HepG2 (cell line): ENCODE measurements around the gene OOSP3. TPM values are rescaled to one million over a fixed set of nuclear protein-coding genes. Genes with fewer than 3 reads are reported as not detected.

Experiments
- ATAC-seq: fragments of 200-7000 bp; cut with Tn5 transposase; 3 replicates; pipeline ENCODE4 v1.9.1; 2020; ENCODE audit warnings: mild to moderate bottlenecking, moderate library complexity
- BruUV-seq: library from RNA; stranded (reverse); fragments of 400-500 nt; replicated peaks from 2 replicates; lab custom pipeline; 2021; lab: Mats Ljungman, UMichigan
- CTCF ChIA-PET: fragments of 300-600 bp; formaldehyde crosslinking; extraction: SDS; loops from one replicate; lab custom pipeline; 2021; ENCODE audit warnings: low total read pairs, inconsistent platforms, low intra/inter-chr PET ratio; lab: Yijun Ruan, JAX
- POLR2A ChIA-PET: fragments of 350-600 bp; sonication (Branson Sonifier 250); formaldehyde crosslinking; loops from one replicate; lab custom pipeline; 2020; ENCODE audit warnings: antibody characterized with exemption, inconsistent platforms; lab: Yijun Ruan, JAX
- DNase-seq: peaks from one replicate; pipeline ENCODE4 v3.0.0-alpha.2; 2015; ENCODE audit warnings: low spot score
- FAIRE-seq: peaks from 3 replicates; lab custom pipeline; 2011; peaks lifted over from hg19 to GRCh38; lab: Jason Lieb, UNC
- H2AFZ ChIP-seq: one replicate; pipeline ENCODE4 v1.6.1; 2011; ENCODE audit warnings: low read length, inconsistent platforms
- H3K27ac ChIP-seq: fragments of 300-600 bp; 3 replicates; pipeline ENCODE4 v1.8.0; 2011; ENCODE audit warnings: mixed run types, mild to moderate bottlenecking, mixed read lengths, low read length, inconsistent platforms; ENCODE audit not compliant: insufficient read depth; ENCODE audit errors: extremely low read length
- H3K27me3 ChIP-seq, 2 experiments: fragments of 200-600 bp in 1 of 2; 2 replicates in 1 of 2; 3 replicates in 1 of 2; pipeline versions ENCODE4 v1.6.0 to v1.8.0; 2011; ENCODE audit warnings: low read length in 2 of 2, mild to moderate bottlenecking in 2 of 2, moderate library complexity in 2 of 2, inconsistent platforms in 1 of 2; ENCODE audit not compliant: insufficient read depth in 2 of 2, control insufficient read depth in 1 of 2
- H3K36me3 ChIP-seq, 2 experiments: fragments of 200-600 bp in 1 of 2; replicated peaks in 1 of 2; 2 replicates in 1 of 2; 3 replicates in 1 of 2; pipeline versions ENCODE4 v1.5.1 to v1.8.0; 2011; ENCODE audit warnings: low read length in 2 of 2, inconsistent platforms in 1 of 2; ENCODE audit not compliant: insufficient read depth in 2 of 2, control insufficient read depth in 1 of 2
- H3K4me1 ChIP-seq: 2 replicates; pipeline ENCODE4 v1.5.1; 2012; ENCODE audit warnings: low read length, inconsistent platforms; ENCODE audit not compliant: insufficient read depth
- H3K4me2 ChIP-seq: 2 replicates; pipeline ENCODE4 v1.6.0; 2011; ENCODE audit warnings: low read depth, low read length, inconsistent platforms
- H3K4me3 ChIP-seq, 3 experiments: fragments of 200-600 bp in 1 of 3; sonication (generic), shearing (Covaris generic) in 1 of 3; replicated peaks in 1 of 3; 2 replicates each; pipeline ENCODE4 v1.5.1; 2011 to 2016; ENCODE audit warnings: low read length in 3 of 3, inconsistent platforms in 2 of 3, low read depth in 2 of 3, mild to moderate bottlenecking in 2 of 3, control low read depth in 1 of 3, mixed read lengths in 1 of 3; ENCODE audit not compliant: insufficient read depth in 1 of 3
- H3K79me2 ChIP-seq: one replicate; pipeline ENCODE4 v1.6.1; 2011; ENCODE audit warnings: low read length, inconsistent platforms; ENCODE audit not compliant: insufficient read depth
- H3K9ac ChIP-seq: 2 replicates; pipeline ENCODE4 v1.6.0; 2011; ENCODE audit warnings: mild to moderate bottlenecking, low read depth, low read length, inconsistent platforms; ENCODE audit not compliant: insufficient read depth
- H3K9me3 ChIP-seq: 2 replicates; pipeline ENCODE4 v1.5.1; 2012; ENCODE audit warnings: mild to moderate bottlenecking, low read length
- H4K20me1 ChIP-seq: 2 replicates; pipeline ENCODE4 v1.6.0; 2011; ENCODE audit warnings: inconsistent platforms, mild to moderate bottlenecking, low read length, moderate library complexity; ENCODE audit not compliant: insufficient read depth
- CENPT ChIP-seq: sonication (generic); formaldehyde crosslinking; IDR thresholded peaks from 2 replicates; pipeline ENCODE4 v1.8.0; 2022; ENCODE audit warnings: low read depth, mild to moderate bottlenecking, moderate library complexity, missing genetic modification reagents
- KAT2B ChIP-seq: fragments of 150-350 bp; IDR thresholded peaks from 2 replicates; pipeline ENCODE4 v1.6.1; 2014; ENCODE audit warnings: low read depth, low read length, borderline replicate concordance
- NCOR1 ChIP-seq: fragments of 200-600 bp; sonication (generic); IDR thresholded peaks from 2 replicates; pipeline ENCODE4 v1.7.0; 2017; ENCODE audit warnings: antibody characterized with exemption, low read length, borderline replicate concordance
- NR0B2 ChIP-seq: sonication (generic); formaldehyde crosslinking; IDR thresholded peaks from 2 replicates; pipeline ENCODE4 v1.4.0; 2020; ENCODE audit warnings: mild to moderate bottlenecking, missing genetic modification reagents
- NRL ChIP-seq: sonication (generic); formaldehyde crosslinking; IDR thresholded peaks from 2 replicates; pipeline ENCODE4 v1.5.0; 2020; ENCODE audit warnings: missing genetic modification reagents, mild to moderate bottlenecking, moderate library complexity, borderline replicate concordance
- RCOR2 ChIP-seq: IDR thresholded peaks from 2 replicates; pipeline ENCODE4 v1.6.1; 2016; ENCODE audit warnings: missing biosample characterization, missing genetic modification reagents
- SOX5 ChIP-seq: IDR thresholded peaks from 2 replicates; pipeline ENCODE4 v1.6.1; 2016; ENCODE audit warnings: borderline replicate concordance
- ZBTB42 ChIP-seq: sonication (generic); formaldehyde crosslinking; IDR thresholded peaks from 2 replicates; pipeline ENCODE4 v1.5.0; 2020; ENCODE audit warnings: mild to moderate bottlenecking, missing genetic modification reagents
- ZNF326 ChIP-seq: sonication (generic); formaldehyde crosslinking; IDR thresholded peaks from 2 replicates; pipeline ENCODE4 v1.4.0; 2020; ENCODE audit warnings: missing genetic modification reagents, borderline replicate concordance
- ZNF607 ChIP-seq: sonication (generic); formaldehyde crosslinking; IDR thresholded peaks from 2 replicates; pipeline ENCODE4 v1.5.1; 2020; ENCODE audit warnings: missing genetic modification reagents, mild to moderate bottlenecking, borderline replicate concordance
- WGBS: methylation state at CpG from one replicate; pipeline ENCODE4 v1.1.6; 2017; ENCODE audit warnings: low lambda C conversion rate; 5-methylcytosine and 5-hydroxymethylcytosine counted together
- in situ Hi-C: cut with HindIII; loops from 2 replicates; pipeline ENCODE4 v1.10.0; 2017; ENCODE audit warnings: low pct_unique_long_range_greater_than_20kb; ENCODE audit not compliant: extremely low pct_ligation_motif_present
- intact Hi-C: fragments of 100-400 bp; cut with micrococcal nuclease; formaldehyde crosslinking; loops from one replicate; pipeline ENCODE4 v1.10.0; 2022; ENCODE audit not compliant: unreplicated experiment
- polyA plus RNA-seq, 8 experiments: library from polyadenylated mRNA; depleted of rRNA in 3 of 8; stranded (reverse) in 7 of 8; unstranded in 1 of 8; fragments of >200 nt; fragmentation: Illumina TruSeq in 4 of 8; extraction: Trizol in 4 of 8; gene quantifications; 2 replicates each; pipeline versions ENCODE4 v1.2.1 to v1.2.3, GENCODE V29; 2011 to 2016; ENCODE audit warnings: low read depth in 4 of 8, missing spikeins in 1 of 8, mixed read lengths in 1 of 8; ENCODE audit not compliant: insufficient read depth in 1 of 8
- total RNA-seq, 5 experiments: library from RNA; depleted of rRNA; stranded (reverse); fragments of >200 nt; fragmentation: Illumina TruSeq; extraction: Trizol; gene quantifications; 2 replicates each; pipeline ENCODE4 v1.2.3, GENCODE V29; 2016; ENCODE audit warnings: low read depth in 1 of 5
- TF ChIP-seq, protein P1 (sequence below): sonication (generic); formaldehyde crosslinking; IDR thresholded peaks from 2 replicates; pipeline ENCODE4 v1.4.0; 2020; ENCODE audit warnings: mild to moderate bottlenecking, missing genetic modification reagents
- TF ChIP-seq, protein P2 (sequence below): sonication (generic); formaldehyde crosslinking; IDR thresholded peaks from 2 replicates; pipeline ENCODE4 v1.5.0; 2020; ENCODE audit warnings: mild to moderate bottlenecking, missing genetic modification reagents

The OOSP3 gene
- total and polyA plus RNA-seq, 2 of the 13 experiments (the other 11 are each of a cell fraction or from before 2014, with no cell fraction given): not detected

DNA sequence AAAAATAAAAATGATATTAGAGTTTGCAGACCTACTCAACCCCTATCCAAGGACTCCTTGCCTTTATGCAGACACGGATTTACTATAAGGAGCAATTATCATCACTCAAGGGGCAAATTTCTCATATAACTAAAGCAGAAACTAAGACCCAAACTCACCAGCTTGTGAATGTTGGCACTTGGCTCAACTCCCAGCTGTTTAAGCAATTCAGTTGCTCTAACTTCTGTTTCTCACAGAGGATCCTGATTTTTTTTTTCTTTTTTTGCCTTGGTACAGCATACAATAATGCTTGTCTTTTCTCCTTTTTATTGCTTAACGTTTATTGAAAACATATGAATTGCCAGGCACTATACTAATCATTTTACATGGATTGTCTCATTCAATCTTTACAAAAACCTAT is 23.7 kb upstream of the OOSP3 start:
- intact Hi-C loops (no loop called here), in situ Hi-C loops (no loop called here)
- no peak for DNase-seq
- ATAC-seq: no peak
- TF ChIP-seq ZNF607 (CRISPR knock-in tag) (no peak), ZNF326 (no peak)
- Histone ChIP-seq H2AFZ (no peak overlapping the region), H3K27ac (no peak overlapping the region), H3K79me2 (no peaks in the 10 kb centered on the region), H4K20me1 (no peaks in the 10 kb centered on the region), H3K4me1 (0 out of 2 replicates have a peak, but pooled peaks cover 7% of the 10 kb centered on the region), H3K4me2 (no peak overlapping the region), H3K9ac (no peak overlapping the region), H3K4me3 (no peak overlapping the region), H3K9me3 (no peaks in the 10 kb centered on the region), H3K27me3 (no peaks in the 10 kb centered on the region), H3K36me3 (no peaks in the 10 kb centered on the region)
- no TSS peak for BruUV-seq
- WGBS: 2% methylated on average over 2 of the region's 2 CpGs
- ChIA-PET CTCF (no interaction called here), POLR2A (no interaction called here)
- FAIRE-seq: no peak

DNA sequence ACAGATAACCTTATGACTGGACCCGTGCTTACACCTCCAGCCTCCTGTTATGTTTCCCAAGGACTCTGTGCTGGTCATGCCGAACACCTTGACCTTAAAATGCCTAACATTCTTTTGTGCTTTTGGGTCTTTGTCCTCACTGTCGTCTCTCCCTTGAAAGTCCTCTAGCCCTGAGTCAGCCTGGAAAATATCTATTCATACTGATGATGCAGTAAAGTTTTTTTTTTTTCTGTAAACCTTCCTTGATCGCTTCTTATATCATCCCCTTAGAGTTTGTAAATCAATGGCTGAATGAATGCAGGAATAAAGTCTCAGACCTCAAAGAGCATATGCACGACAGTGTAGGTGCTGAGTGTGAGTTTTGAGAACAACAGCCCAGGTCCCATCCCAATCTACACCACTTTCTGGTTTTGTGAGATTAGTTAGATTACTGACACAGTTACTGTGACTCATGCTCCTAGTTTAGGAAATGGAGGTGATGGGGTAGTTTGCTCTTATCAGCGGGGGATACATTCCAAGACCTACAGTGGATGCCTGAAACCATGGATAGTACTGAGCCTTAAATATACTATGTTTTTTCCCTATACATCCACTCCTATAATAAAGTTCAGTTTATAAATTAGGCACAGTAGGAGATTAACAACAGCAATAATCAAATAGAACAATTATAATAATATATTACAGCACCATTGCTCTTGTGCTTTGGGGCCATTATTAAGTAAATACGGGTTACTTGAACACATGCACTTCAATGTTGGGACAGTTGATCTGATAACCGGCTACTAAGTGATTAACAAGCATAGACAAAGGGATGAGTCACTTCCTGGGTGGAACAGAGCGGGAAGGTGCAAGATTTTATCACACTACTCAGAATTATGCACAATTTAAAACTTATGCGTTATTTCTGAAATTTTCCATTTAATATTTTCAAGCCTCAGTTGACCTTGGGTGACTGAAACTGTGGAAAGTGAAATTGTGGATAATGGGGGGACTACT is 20.8 kb upstream of the OOSP3 start:
- WGBS: 16% methylated on average over 10 of the region's 10 CpGs
- no peak for FAIRE-seq
- H3K36me3 ChIP-seq: no peaks in the 10 kb centered on the region
- H2AFZ ChIP-seq: no peak overlapping the region
- ChIA-PET CTCF (no interaction called here), POLR2A (no interaction called here)
- H3K9me3 ChIP-seq: no peaks in the 10 kb centered on the region
- no peak overlapping the region for H3K9ac ChIP-seq
- H3K27ac ChIP-seq: no peak overlapping the region
- no peaks in the 10 kb centered on the region for H3K27me3 ChIP-seq
- H4K20me1 ChIP-seq: no peaks in the 10 kb centered on the region
- intact Hi-C loops (no loop called here), in situ Hi-C loops (no loop called here)
- no peak for DNase-seq
- H3K79me2 ChIP-seq: no peaks in the 10 kb centered on the region
- H3K4me2 ChIP-seq: no peak overlapping the region
- no TSS peak for BruUV-seq
- no peak for ATAC-seq
- H3K4me1 ChIP-seq: 0 out of 2 replicates have a peak, but pooled peaks cover 7% of the 10 kb centered on the region
- no peak overlapping the region for H3K4me3 ChIP-seq
- TF ChIP-seq NCOR1: no peak
- TF ChIP-seq CENPT (CRISPR knock-in tag): no peak
- no peak for TF ChIP-seq KAT2B
- TF ChIP-seq, protein P1, sequence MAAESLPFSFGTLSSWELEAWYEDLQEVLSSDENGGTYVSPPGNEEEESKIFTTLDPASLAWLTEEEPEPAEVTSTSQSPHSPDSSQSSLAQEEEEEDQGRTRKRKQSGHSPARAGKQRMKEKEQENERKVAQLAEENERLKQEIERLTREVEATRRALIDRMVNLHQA (CRISPR knock-in tag): no peak
- TF ChIP-seq, protein P2, sequence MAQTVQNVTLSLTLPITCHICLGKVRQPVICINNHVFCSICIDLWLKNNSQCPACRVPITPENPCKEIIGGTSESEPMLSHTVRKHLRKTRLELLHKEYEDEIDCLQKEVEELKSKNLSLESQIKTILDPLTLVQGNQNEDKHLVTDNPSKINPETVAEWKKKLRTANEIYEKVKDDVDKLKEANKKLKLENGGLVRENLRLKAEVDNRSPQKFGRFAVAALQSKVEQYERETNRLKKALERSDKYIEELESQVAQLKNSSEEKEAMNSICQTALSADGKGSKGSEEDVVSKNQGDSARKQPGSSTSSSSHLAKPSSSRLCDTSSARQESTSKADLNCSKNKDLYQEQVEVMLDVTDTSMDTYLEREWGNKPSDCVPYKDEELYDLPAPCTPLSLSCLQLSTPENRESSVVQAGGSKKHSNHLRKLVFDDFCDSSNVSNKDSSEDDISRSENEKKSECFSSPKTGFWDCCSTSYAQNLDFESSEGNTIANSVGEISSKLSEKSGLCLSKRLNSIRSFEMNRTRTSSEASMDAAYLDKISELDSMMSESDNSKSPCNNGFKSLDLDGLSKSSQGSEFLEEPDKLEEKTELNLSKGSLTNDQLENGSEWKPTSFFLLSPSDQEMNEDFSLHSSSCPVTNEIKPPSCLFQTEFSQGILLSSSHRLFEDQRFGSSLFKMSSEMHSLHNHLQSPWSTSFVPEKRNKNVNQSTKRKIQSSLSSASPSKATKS (CRISPR knock-in tag): no peak
- TF ChIP-seq SOX5 (CRISPR knock-in tag): no peak
- no peak for TF ChIP-seq NR0B2 (CRISPR knock-in tag)
- no peak for TF ChIP-seq NRL (CRISPR knock-in tag)
- TF ChIP-seq ZBTB42 (CRISPR knock-in tag): no peak
- TF ChIP-seq RCOR2 (CRISPR knock-in tag): no peak
